Measurements from ENCODE around the gene UBALD2.
"Not testable (repeated sequence)": the region's sequence is repeated elsewhere in the genome, so short reads cannot be mapped to it uniquely, and the experiment has no call there.

UBALD2 gene

GRCh38 chr17:76244721-76245120, 20.4 kb upstream of the UBALD2 start:
- not testable (repeated sequence) for ATAC-seq, DNase-seq

- peak; percentile 97 for ATAC-seq
- peak; percentile 59 for DNase-seq
Observed at GRCh38 chr17:76246080-76247066, 18.8 kb upstream of the UBALD2 start.

- no peak for DNase-seq
- no peak for ATAC-seq
Observed at GRCh38 chr17:76247304-76247703, 17.8 kb upstream of the UBALD2 start.

GRCh38 chr17:76248013-76248782, 16.9 kb upstream of the UBALD2 start:
- DNase-seq: no peak

GRCh38 chr17:76250141-76250540, 15.0 kb upstream of the UBALD2 start:
- no peak for DNase-seq
- no peak for ATAC-seq

More at GRCh38 chr17:76248013-76248782, 16.9 kb upstream of the UBALD2 start:
- no peak for ATAC-seq

- ATAC-seq (no peak), DNase-seq (no peak)
Observed at GRCh38 chr17:76251478-76252039, 13.6 kb upstream of the UBALD2 start.

GRCh38 chr17:76252040-76252954, 12.9 kb upstream of the UBALD2 start:
- DNase-seq: peak; percentile 46
- ATAC-seq: peak; percentile 55

GRCh38 chr17:76252967-76253766, 12.0 kb upstream of the UBALD2 start:
- DNase-seq: not testable (repeated sequence)

GRCh38 chr17:76253841-76254240, 11.3 kb upstream of the UBALD2 start:
- DNase-seq (no peak), ATAC-seq (no peak)

More at GRCh38 chr17:76252967-76253766, 12.0 kb upstream of the UBALD2 start:
- not testable (repeated sequence) for ATAC-seq

GRCh38 chr17:76254275-76254674, 10.9 kb upstream of the UBALD2 start:
- no peak for DNase-seq
- ATAC-seq: no peak

GRCh38 chr17:76255801-76256429, 9.2 kb upstream of the UBALD2 start:
- no peak for ATAC-seq
- DNase-seq: no peak

GRCh38 chr17:76256430-76257050, 8.6 kb upstream of the UBALD2 start:
- ATAC-seq (peak; percentile 80), DNase-seq (peak; percentile 59)

GRCh38 chr17:76260220-76260619, 4.9 kb upstream of the UBALD2 start:
- ATAC-seq: no peak
- no peak for DNase-seq

GRCh38 chr17:76260669-76261068, 4.5 kb upstream of the UBALD2 start:
- DNase-seq: no peak
- ATAC-seq: no peak

GRCh38 chr17:76261421-76262215, 3.5 kb upstream of the UBALD2 start:
- DNase-seq (no peak), ATAC-seq (no peak)

- no peak for ATAC-seq
- DNase-seq: peak; percentile 54
Observed at GRCh38 chr17:76262732-76263344, 2.3 kb upstream of the UBALD2 start.

- ATAC-seq (no peak), DNase-seq (no peak)
Observed at GRCh38 chr17:76263896-76264295, 1.3 kb upstream of the UBALD2 start.

- DNase-seq (no peak), ATAC-seq (no peak)
Observed at GRCh38 chr17:76264425-76264754, 758 bp upstream of the UBALD2 start.
